ENCODE results near the gene APOBEC4.

DNA sequence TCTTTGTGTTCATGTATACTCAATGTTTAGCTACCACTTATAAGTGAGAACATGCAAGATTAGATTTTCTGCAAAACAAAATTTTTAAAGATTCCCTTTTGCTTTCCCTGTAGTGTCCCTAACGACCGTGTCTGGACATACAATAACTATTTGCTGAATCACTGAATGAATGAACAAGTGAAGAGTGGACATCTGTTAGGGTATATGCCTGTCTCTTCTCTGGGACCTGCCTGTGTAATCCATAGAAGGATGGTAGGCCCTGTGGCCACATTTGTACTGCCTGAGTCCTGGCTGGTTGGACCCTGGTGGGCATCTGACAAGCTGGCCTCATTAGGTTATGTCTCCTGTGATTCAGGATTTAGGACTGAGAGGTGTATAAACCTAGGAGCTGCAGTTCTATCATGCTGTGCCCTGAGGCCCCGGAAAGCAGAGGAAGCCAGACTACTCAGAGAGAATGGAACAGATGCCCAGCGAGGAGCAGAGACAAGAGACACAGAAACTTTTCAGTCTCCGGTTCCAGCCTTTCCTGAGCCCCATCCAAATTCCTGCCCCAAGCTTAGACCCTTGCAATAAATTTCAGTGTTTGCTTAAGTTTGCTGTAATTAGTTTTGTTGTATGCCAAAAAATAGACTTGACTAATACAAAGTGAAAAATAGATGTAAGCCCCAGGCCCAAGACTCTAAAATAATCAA, 55.3 kb downstream of the APOBEC4 start:
- TF ChIP-seq CTCF (IDR thresholded peaks at IDR 0.05) (no peak), POLR2A (IDR thresholded peaks at IDR 0.05) (no peak), POLR2AphosphoS5 (IDR thresholded peaks at IDR 0.05) (no peak), EP300 (IDR thresholded peaks at IDR 0.05; ENCODE audit: low read depth) (no peak)

All from transverse colon (tissue), 4 donors.